ENCODE results near the gene CLPTM1. TPM values are rescaled to one million over a fixed set of nuclear protein-coding genes. Genes with fewer than 3 reads are reported as not detected.

CLPTM1 gene
- total RNA-seq (2021) (135 and 138 TPM in 2 replicates), Bru-seq, nascent RNA (percentile 67 among the genes with signal in this experiment), BruChase-seq, experiment 1, labeled RNA remaining after a 2-hour chase (percentile 63 among the genes with signal in this experiment), BruChase-seq, experiment 2, labeled RNA remaining after a 6-hour chase (percentile 76 among the genes with signal in this experiment)
- long read RNA-seq, transcript CLPTM1-201 (14 exons, 2,604 nt): major isoform, 71 of 79 reads
- long read RNA-seq, partial matches to known transcripts: 1 of 79 reads
- long read RNA-seq, other reads (novel, unspliced or antisense): 6 of 79 reads

- H3K36me3 ChIP-seq (ENCODE audit: insufficient read depth, low read length, poor library complexity, severe bottlenecking): no peaks in the 10 kb centered on the region
- BruUV-seq (replicated peaks): TSS peak; percentile 94
- H3K4me1 ChIP-seq (ENCODE audit: insufficient read depth, low read length, poor library complexity, severe bottlenecking): peaks cover 15% of the 10 kb centered on the region
- TF ChIP-seq CTCF (conservative IDR thresholded peaks at IDR 0.05; ENCODE audit: low read depth, low read length) (no peak), EZH2 (IDR thresholded peaks at IDR 0.05; ENCODE audit: borderline replicate concordance, low read depth, low read length, poor library complexity, severe bottlenecking) (no peak)
- peak; percentile 98 for DNase-seq (ENCODE audit: low spot score)
- no peaks in the 10 kb centered on the region for H3K27me3 ChIP-seq (replicated peaks; ENCODE audit: insufficient read depth, low read depth, low read length, poor library complexity)
- CTCF ChIA-PET: no interaction called here
- H3K27ac ChIP-seq (ENCODE audit: low read depth, low read length, poor library complexity, severe bottlenecking): peak within 1 kb of the TSS; percentile 90
- POLR2A ChIA-PET (ENCODE audit: low non-redundant PET): interaction anchor here (0.6 kb wide), 1 partner anchor 61 kb away, joined by 16 read pairs; no protein-coding TSS in a partner anchor
- intact Hi-C loops (cut with micrococcal nuclease; ENCODE audit: unreplicated experiment): loop anchor here (5.0 to 10.0 kb wide), 3 partner anchors 173 to 270 kb away; no protein-coding TSS in a partner anchor
- peak within 1 kb of the TSS; percentile 99 for H3K4me3 ChIP-seq (ENCODE audit: low read depth, low read length, poor library complexity, severe bottlenecking)
- no peaks in the 10 kb centered on the region for H3K9me3 ChIP-seq (ENCODE audit: low read depth, low read length, poor library complexity, severe bottlenecking)
Observed at GRCh38 chr19:44954649-44955504, at the start of gene CLPTM1. Gene CLPTM1, plus strand, starts transcription at chr19:44955380. Its CDS starts 16 bp downstream, at chr19:44955396.

- CTCF ChIA-PET: interaction anchor here (0.6 to 0.9 kb wide), 5 partner anchors 154 to 772 kb away, joined by 3 to 8 read pairs (median 4); no protein-coding TSS in a partner anchor
- intact Hi-C loops (cut with micrococcal nuclease; ENCODE audit: unreplicated experiment): loop anchor here (2.0 kb wide), 1 partner anchor 45 kb away; no protein-coding TSS in a partner anchor
- H3K4me3 ChIP-seq (ENCODE audit: low read depth, low read length, poor library complexity, severe bottlenecking): peak within 1 kb of the TSS; percentile 40
- no peak within 1 kb of the TSS for H3K27ac ChIP-seq (ENCODE audit: low read depth, low read length, poor library complexity, severe bottlenecking)
- TF ChIP-seq CTCF (conservative IDR thresholded peaks at IDR 0.05; ENCODE audit: low read depth, low read length) (no peak), EZH2 (IDR thresholded peaks at IDR 0.05; ENCODE audit: borderline replicate concordance, low read depth, low read length, poor library complexity, severe bottlenecking) (no peak)
- peaks cover 6% of the 10 kb centered on the region for H3K4me1 ChIP-seq (ENCODE audit: insufficient read depth, low read length, poor library complexity, severe bottlenecking)
- DNase-seq (ENCODE audit: low spot score): no peak
- H3K9me3 ChIP-seq (ENCODE audit: low read depth, low read length, poor library complexity, severe bottlenecking): no peaks in the 10 kb centered on the region
- H3K36me3 ChIP-seq (ENCODE audit: insufficient read depth, low read length, poor library complexity, severe bottlenecking): peaks cover 12% of the 10 kb centered on the region
- POLR2A ChIA-PET (ENCODE audit: low non-redundant PET): no interaction called here
- BruUV-seq (replicated peaks): no TSS peak
- no peaks in the 10 kb centered on the region for H3K27me3 ChIP-seq (replicated peaks; ENCODE audit: insufficient read depth, low read depth, low read length, poor library complexity)
Observed at GRCh38 chr19:44905437-44906160, 49.6 kb upstream of the CLPTM1 start, which contains the start of gene APOE. Gene APOE, plus strand, starts transcription at chr19:44905796. Its CDS starts 829 bp downstream, at chr19:44906625.

GRCh38 chr19:44907613-44908012 lies 47.6 kb upstream of the CLPTM1 start:
- Histone ChIP-seq H3K27ac (ENCODE audit: low read depth, low read length, poor library complexity, severe bottlenecking) (no peak overlapping the region), H3K27me3 (replicated peaks; ENCODE audit: insufficient read depth, low read depth, low read length, poor library complexity) (no peaks in the 10 kb centered on the region), H3K36me3 (ENCODE audit: insufficient read depth, low read length, poor library complexity, severe bottlenecking) (peaks cover 7% of the 10 kb centered on the region), H3K4me1 (ENCODE audit: insufficient read depth, low read length, poor library complexity, severe bottlenecking) (peaks cover 12% of the 10 kb centered on the region), H3K9me3 (ENCODE audit: low read depth, low read length, poor library complexity, severe bottlenecking) (no peaks in the 10 kb centered on the region), H3K4me3 (ENCODE audit: low read depth, low read length, poor library complexity, severe bottlenecking) (no peak overlapping the region)
- ChIA-PET CTCF (no interaction called here), POLR2A (ENCODE audit: low non-redundant PET) (no interaction called here)
- no peak for TF ChIP-seq EZH2 (IDR thresholded peaks at IDR 0.05; ENCODE audit: borderline replicate concordance, low read depth, low read length, poor library complexity, severe bottlenecking)
- TF ChIP-seq CTCF (conservative IDR thresholded peaks at IDR 0.05; ENCODE audit: low read depth, low read length): no peak
- no TSS peak for BruUV-seq (replicated peaks)
- intact Hi-C loops (cut with micrococcal nuclease; ENCODE audit: unreplicated experiment): no loop called here
- no peak for DNase-seq (ENCODE audit: low spot score)

All from A673 (cell line).